Nephron (organoid): ENCODE measurements around the gene SBNO1.
"Not testable (repeated sequence)": the region's sequence is repeated elsewhere in the genome, so short reads cannot be mapped to it uniquely, and the experiment has no call there.

Experiments
- H3K27ac Mint-ChIP-seq, 3 experiments: 2 replicates each; pipeline ENCODE4 v1.8.0; 2020; ENCODE audit warnings: mixed read lengths in 3 of 3, mild to moderate bottlenecking in 2 of 3, moderate library complexity in 1 of 3
- H3K27me3 Mint-ChIP-seq: 2 replicates; pipeline ENCODE4 v1.8.0; 2021; ENCODE audit warnings: low read depth, mild to moderate bottlenecking, moderate library complexity, mixed read lengths
- H3K36me3 Mint-ChIP-seq: 2 replicates; pipeline ENCODE4 v1.8.0; 2020; ENCODE audit warnings: low read depth, mixed read lengths
- H3K4me1 Mint-ChIP-seq: 2 replicates; pipeline ENCODE4 v1.8.0; 2020; ENCODE audit warnings: mixed read lengths
- H3K4me3 Mint-ChIP-seq, 3 experiments: 2 replicates each; pipeline ENCODE4 v1.8.0; 2020; ENCODE audit warnings: mild to moderate bottlenecking in 3 of 3, mixed read lengths in 3 of 3, moderate library complexity in 2 of 3
- H3K9me3 Mint-ChIP-seq: 2 replicates; pipeline ENCODE4 v1.8.0; 2020; ENCODE audit warnings: mixed read lengths
- CTCF ChIP-seq, 3 experiments: fragments of 200-600 bp; sonication (generic); IDR thresholded peaks; one replicate each; pipeline ENCODE4 v1.5.0; 2021; ENCODE audit warnings: antibody characterized with exemption in 3 of 3; ENCODE audit not compliant: unreplicated experiment in 3 of 3

SBNO1 gene

DNA sequence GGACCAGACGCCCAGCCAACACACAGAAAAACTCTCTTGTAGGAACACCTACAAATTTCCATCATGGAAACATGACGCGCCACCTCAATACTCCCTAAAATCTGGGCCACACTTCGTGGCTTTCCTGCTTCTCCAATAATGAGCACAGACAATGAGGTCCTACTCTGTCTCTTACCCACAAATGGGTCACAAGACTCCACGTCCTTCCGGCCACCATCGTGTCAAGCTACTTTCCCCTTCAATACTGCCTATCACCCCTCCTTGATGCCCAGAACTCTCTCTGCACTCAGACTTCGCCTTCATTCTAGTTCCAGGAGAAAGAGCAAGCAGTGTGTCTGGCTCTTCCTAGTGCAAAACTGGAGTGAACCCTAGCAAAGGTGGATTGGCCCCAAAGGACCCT is 28.1 kb downstream of the SBNO1 start:
- H3K36me3 Mint-ChIP-seq = peaks cover 57% of the 10 kb centered on the region
- H3K4me1 Mint-ChIP-seq = no peaks in the 10 kb centered on the region
- no peak for TF ChIP-seq CTCF (IDR thresholded peaks at IDR 0.05; ENCODE audit: unreplicated experiment in 3 of 3)
- no peaks in the 10 kb centered on the region for H3K27me3 Mint-ChIP-seq
- no peaks in the 10 kb centered on the region for H3K9me3 Mint-ChIP-seq
- H3K27ac Mint-ChIP-seq = no peak overlapping the region
- no peak overlapping the region for H3K4me3 Mint-ChIP-seq

GRCh38 chr12:123335490-123335889 is 29.2 kb downstream of the SBNO1 start:
- Mint-ChIP-seq H3K27ac (no peak overlapping the region), H3K27me3 (no peaks in the 10 kb centered on the region), H3K4me3 (no peak overlapping the region), H3K4me1 (no peaks in the 10 kb centered on the region), H3K9me3 (no peaks in the 10 kb centered on the region), H3K36me3 (peaks cover 60% of the 10 kb centered on the region)
- TF ChIP-seq CTCF (IDR thresholded peaks at IDR 0.05; ENCODE audit: unreplicated experiment in 3 of 3) = no peak

DNA sequence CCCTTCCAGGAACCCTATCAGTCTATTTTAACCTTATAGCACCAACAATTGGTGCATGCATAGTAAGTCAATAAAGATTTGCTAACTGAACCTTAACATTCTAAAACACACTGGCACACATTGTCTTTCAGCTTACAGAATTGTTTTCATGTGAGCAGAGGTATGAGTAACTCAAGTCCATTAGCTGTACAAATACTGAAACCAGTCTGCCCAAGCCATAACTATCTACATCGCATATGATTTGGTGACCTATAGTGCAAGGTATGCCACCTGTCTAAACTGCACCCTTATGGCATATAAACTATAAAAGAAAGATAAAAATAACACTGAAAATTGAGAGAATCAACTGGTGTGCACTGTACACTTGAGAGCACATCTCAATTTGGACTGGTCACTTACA is 34.8 kb downstream of the SBNO1 start:
- Mint-ChIP-seq H3K27ac (no peak overlapping the region), H3K4me3 (no peak overlapping the region), H3K4me1 (no peaks in the 10 kb centered on the region), H3K27me3 (no peaks in the 10 kb centered on the region), H3K9me3 (no peaks in the 10 kb centered on the region), H3K36me3 (peaks cover 69% of the 10 kb centered on the region)
- no peak for TF ChIP-seq CTCF (IDR thresholded peaks at IDR 0.05; ENCODE audit: unreplicated experiment in 3 of 3)

DNA sequence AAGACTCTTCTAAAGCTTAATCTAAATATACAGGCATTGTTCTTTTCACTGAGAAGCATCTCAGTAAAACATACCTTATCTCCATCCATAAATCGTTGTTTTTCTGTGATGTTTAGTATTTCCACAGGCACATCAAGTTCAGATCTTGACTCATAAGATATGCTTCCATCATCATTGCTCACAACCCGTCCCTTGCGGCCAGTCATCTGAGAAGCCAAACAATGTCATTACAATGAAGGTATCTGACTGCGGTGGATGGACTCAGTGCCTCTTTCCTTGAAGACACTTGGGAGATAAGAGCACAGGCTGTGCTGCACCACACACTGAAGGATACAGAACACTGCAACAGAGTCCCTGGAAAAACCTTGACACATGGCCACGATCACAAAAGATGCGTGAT is 44.8 kb downstream of the SBNO1 start:
- Mint-ChIP-seq H3K27me3 (no peaks in the 10 kb centered on the region), H3K4me1 (no peaks in the 10 kb centered on the region), H3K4me3 (no peak overlapping the region), H3K36me3 (peaks cover 65% of the 10 kb centered on the region), H3K27ac (no peak overlapping the region), H3K9me3 (no peaks in the 10 kb centered on the region)
- no peak for TF ChIP-seq CTCF (IDR thresholded peaks at IDR 0.05; ENCODE audit: unreplicated experiment in 3 of 3)

GRCh38 chr12:123319273-123319672 is 45.4 kb downstream of the SBNO1 start:
- TF ChIP-seq CTCF (IDR thresholded peaks at IDR 0.05; ENCODE audit: unreplicated experiment in 3 of 3) = no peak
- H3K4me3 Mint-ChIP-seq = no peak overlapping the region
- no peak overlapping the region for H3K27ac Mint-ChIP-seq
- H3K27me3 Mint-ChIP-seq = no peaks in the 10 kb centered on the region
- no peaks in the 10 kb centered on the region for H3K9me3 Mint-ChIP-seq
- H3K36me3 Mint-ChIP-seq = peaks cover 65% of the 10 kb centered on the region
- H3K4me1 Mint-ChIP-seq = no peaks in the 10 kb centered on the region

DNA sequence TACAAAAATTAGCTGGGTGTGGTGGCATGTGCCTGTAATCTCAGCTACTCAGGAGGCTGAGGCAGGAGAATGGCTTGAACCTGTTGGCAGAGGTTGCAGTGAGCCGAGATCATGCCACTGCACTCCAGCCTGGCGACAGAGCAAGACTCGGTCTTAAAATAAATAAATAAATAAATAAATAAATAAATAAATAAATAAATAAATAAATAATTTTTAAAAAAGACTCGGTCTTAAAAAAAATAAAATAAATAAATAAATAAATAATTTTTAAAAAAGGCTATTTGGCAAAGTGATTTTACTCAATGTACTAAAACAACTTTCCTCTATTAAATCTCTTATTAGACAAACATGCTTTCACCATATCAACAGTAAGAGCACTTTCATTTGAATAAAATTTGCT is 51.6 kb downstream of the SBNO1 start:
- peaks cover 75% of the 10 kb centered on the region for H3K36me3 Mint-ChIP-seq
- H3K4me3 Mint-ChIP-seq, H3K27ac Mint-ChIP-seq, H3K9me3 Mint-ChIP-seq, H3K4me1 Mint-ChIP-seq, H3K27me3 Mint-ChIP-seq: not testable (repeated sequence)

DNA sequence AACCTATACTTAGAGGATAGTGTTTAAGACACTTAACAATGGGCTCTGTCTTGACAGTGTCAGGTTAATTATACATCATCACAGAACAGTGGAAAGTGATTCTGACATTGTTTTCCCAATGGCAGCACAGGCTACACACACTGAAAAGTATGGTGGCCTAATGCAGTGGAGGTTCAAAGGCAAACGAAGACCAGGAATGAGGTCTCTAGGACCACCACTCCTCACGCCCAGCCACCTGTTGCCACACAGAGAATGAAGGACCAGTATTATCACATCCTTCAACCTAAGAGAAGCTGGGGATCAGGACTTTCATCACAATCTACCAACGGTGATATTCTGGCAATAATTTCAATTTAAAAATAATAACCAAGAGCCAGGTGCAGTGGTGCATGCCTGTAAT is 58.4 kb downstream of the SBNO1 start:
- Mint-ChIP-seq H3K4me3 (no peak overlapping the region), H3K9me3 (no peaks in the 10 kb centered on the region), H3K27ac (no peak overlapping the region), H3K4me1 (no peaks in the 10 kb centered on the region), H3K27me3 (no peaks in the 10 kb centered on the region), H3K36me3 (peaks cover 77% of the 10 kb centered on the region)
- no peak for TF ChIP-seq CTCF (IDR thresholded peaks at IDR 0.05; ENCODE audit: unreplicated experiment in 3 of 3)
